GM21447 (cell line): Measurements from ENCODE around the gene KLRG1.

Experiments used
- ATAC-seq: cut with Tn5 transposase; IDR thresholded peaks from one replicate; pipeline ENCODE4 v1.9.1; 2021; ENCODE audit not compliant: unreplicated experiment

KLRG1 gene

GRCh38 chr12:8985213-8985754, 4.1 kb upstream of the KLRG1 start:
- no peak for ATAC-seq

DNA sequence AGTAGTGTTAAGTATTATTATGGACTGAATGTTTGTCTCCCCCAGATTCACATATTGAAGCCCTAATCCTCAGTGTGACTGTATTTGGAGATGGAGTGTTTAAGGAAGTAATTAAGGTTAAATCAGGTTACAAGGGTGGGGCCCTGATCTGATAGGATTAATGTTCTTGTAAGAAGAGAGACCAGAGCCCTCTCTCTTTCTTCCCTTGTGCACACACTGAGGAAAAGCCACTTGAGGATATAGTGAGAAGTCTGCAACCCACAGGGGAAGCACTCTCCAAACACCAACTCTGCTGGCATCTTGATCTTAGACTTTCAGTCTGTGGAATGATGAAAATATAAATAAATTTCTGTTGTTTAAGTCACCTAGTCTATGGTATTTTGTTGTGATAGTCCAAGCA, 2.2 kb upstream of the KLRG1 start:
- ATAC-seq: no peak

- no peak for ATAC-seq
These were observed 1.7 kb upstream of the KLRG1 start for GRCh38 chr12:8987685-8988084.

DNA sequence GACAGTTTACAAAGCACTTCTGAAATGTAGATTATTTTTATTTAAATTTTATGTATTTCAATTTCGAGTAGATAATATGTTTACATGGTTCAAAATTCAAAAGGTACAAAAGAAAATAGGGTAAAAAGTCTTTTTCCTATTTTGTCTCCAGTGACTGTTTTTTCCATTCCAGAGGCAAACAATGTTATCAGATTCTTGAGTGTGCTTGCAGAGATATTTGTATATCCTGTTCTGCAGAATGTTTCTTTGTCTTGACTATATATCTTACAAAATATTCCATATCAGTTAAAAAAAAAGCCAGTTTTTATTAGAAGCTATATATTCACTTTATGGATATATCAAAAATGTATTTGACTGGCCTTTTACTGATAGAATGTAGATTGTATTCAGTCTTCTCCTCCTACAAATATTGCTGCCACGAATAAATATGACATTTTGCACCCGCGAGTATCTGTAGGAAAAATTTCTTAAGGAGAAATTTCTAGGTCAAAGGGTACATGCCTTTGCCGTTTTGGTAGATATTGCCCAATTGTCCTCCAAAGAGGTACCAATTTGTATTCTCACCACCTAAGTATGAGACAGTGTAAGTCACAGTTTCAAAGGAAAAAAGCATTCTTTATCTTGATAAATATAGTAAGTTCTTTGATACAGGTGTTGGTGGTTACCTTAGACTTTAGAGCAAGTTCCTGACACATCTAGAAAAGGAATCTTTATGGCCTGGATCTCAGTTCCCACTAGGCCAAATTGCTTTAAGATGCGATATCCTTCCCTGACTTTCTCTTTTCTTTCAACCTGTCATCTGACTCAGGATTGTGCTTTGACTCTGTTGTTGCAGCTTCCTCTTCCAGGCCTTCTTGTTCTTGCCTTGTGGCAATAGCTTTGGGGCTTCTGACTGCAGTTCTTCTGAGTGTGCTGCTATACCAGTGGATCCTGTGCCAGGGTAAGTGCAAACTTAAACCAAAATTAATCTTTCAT, 2.3 kb downstream of the KLRG1 start:
- ATAC-seq: no peak

DNA sequence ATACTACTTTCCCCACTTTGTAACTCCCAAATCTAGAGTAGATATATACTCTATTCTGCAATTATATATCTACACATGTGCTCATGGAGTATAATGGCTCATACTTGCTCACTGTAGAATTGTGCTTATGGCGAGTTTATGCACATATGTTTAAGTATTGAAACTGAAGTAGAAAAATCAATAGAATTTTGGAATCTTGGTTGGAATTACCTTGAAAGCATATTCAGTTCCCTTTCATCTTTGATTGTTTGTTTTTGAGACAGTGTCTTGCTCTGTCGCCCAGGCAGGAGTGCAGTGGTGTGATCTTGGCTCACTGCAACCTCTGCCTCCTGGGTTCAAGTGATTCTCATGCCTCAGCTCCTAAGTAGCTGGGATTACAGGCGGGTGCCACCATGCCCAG, 4.5 kb downstream of the KLRG1 start:
- no peak for ATAC-seq

DNA sequence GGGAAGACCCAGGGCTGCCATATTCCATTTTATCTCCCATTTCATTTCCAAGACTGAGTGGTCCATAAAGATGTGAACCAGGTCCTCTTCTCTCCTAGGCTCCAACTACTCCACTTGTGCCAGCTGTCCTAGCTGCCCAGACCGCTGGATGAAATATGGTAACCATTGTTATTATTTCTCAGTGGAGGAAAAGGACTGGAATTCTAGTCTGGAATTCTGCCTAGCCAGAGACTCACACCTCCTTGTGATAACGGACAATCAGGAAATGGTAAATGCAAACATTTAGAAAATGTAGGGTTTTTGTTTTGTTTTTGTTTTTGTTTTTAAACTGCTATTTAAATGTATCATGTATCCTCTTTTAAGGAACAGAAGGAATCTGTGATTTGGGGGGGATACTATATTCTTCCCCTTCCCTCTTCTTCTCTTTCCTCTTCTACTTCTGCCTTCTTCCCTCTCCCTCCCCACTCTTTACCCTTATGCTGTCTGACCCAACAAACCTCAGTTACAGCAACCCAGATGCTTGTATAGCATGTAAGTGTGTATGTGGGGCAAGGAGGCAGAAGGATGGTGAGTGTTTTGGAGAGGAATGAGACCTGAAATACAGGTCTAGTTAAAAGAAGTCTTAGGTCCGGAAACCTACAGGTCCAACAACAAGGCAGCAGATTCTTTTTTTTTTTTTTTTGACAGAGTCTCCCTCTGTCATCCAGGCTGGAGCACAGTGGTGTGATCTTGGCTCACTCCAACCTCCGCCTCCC, 5.9 kb downstream of the KLRG1 start:
- ATAC-seq: no peak

DNA sequence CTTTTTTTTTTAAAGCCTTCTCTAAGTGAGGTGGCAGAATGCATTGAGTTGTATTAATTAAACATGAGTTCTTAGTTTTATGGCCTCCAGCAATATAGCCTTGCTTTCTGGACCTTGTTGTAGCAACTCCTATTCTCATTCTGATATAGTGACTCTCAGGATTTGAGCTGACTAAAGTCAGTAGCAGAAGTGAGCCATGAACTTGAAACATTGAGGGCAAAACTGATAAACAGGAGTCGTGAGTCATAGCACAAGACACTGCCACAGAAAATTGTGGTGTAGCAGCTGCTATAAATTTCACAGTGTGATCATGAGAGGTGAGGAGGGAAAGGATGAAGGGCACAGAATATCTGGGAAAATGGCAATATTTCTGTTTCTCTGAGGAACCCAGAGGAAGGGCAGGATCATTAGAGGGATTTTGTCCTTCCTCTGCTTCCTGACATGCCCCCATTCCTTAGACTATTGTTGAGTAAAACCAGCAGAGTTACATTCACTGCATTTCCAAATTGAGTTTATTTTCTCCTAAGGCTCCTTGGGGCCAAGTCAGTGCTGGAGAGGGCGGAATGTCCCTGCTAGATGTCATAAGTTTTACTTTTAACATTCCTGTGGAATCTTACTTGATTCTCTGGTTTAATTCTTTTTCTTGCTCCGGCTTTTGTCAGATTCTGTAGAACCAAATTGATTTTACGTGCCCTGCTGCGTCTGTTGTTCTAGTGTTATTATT, 7.5 kb downstream of the KLRG1 start:
- ATAC-seq: peak; percentile 98

DNA sequence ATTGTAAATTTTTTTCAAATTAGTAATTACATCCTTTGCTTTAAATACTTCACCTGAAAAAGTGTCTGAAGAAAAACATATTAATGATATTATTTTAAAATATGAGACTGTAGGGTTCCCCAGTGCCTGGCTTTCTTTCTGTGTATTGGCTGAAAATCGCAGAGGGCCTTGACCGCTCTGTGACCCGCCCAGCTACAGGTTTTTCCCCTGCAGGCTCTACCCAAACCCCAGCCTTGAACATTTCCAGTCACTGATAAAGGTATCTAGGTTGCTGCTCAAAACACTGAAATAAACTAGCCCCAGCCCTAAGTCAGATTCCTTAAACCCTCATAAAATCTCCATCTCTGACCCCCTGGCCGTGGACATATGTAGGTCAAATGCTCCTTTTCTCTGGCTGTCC, 11.9 kb downstream of the KLRG1 start:
- no peak for ATAC-seq

- ATAC-seq: no peak
These were observed 13.0 kb downstream of the KLRG1 start for GRCh38 chr12:9002335-9002734.

DNA sequence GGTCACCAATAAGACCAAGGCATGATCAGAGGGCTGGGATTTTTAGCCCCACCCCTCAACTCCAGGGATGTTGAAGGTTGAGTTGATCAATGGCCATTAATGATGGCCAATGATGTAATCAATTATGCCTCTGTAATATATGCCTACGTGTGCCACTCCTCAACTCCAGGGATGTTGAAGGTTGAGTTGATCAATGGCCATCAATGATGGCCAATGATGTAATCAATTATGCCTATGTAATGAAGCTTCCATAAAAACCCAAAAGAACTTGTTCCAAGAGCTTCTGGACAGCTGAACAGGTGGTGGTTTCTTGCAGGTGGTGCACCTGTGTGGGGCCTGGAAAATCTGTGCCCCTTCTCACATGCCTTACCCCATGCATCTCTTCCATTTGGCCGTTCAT, 33.2 kb downstream of the KLRG1 start:
- no peak for ATAC-seq

DNA sequence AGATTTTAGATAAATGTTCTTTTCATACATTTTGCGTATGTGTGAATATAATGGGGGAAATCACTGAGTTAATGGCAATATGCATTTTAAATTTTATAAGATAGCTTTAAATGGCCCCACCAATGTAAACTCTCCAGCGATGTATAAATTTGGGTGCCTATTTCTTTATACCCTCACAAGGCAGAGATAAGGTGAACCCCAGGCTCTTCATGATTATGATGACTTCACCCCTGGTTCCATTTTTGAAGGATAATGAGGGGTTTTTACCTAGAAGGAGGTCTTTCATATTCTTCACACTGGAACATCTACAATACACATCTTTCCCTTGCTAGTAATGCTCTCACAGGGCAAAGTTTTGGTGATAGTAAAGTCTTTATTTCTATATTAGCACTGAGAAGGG, 35.2 kb downstream of the KLRG1 start:
- ATAC-seq: no peak

DNA sequence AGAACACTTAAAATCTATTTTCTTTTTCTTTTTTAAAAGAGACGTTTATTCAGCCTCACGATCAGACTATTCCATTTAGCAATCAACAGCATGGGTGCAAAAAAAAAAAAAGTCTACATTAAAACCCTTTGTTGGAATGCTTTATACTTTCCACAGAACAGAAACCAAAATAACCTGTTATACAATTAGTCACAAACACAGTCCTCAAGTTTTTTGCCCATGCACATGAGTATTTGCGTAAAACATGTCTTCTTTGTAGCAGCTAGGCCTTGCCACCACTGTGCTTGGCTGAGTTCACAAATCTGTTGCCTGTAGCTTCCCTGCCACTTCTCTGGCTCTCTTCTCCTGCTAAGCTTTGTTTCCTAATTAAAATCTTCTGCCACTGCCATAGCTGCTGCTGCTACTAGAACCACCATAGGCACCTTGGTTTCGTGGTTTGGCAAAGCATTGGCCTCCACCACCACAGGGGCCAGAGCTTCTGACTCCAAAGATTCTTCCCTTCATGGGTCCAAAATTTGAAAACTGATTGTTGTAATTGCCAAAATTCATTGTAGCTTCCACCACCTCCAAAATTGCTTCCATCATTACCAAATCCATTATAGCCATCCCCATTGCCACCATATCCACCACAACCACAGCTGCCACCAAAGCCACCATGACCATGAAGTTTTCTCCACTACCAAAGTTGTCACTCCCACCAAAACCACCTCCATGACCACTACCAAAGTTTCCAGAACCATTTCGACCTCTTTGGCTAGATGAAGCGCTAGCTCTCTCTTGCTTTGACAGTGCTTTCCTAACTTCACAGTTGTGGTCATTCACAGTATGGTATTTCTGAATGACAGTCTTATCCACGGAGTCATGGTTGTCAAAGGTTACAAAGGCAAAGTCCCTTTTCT, 38.1 kb downstream of the KLRG1 start:
- ATAC-seq: no peak

- no peak for ATAC-seq
These were observed 41.4 kb downstream of the KLRG1 start for GRCh38 chr12:9030776-9031175.

- no peak for ATAC-seq
These were observed 43.0 kb downstream of the KLRG1 start for GRCh38 chr12:9032202-9032964.

- ATAC-seq: no peak
These were observed 44.0 kb downstream of the KLRG1 start for GRCh38 chr12:9033265-9033887.

DNA sequence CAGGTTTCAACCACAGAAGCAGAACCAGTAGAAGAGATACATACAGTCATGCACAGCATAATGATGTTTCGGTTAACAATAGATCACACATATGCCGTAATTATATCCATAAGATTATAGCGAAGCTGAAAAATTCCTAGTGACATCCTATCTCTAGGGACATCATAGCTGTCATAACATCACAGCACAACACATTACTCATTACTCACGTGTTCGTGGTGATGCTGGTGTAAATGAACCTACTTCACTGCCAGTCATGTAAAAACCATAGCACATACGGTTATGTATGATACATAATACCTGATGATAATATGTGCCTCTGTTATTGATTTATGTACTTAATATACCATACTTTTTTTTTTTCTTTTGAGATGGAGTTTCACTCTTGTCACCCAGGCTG, 44.7 kb downstream of the KLRG1 start:
- ATAC-seq: no peak

- ATAC-seq: no peak
These were observed 46.9 kb downstream of the KLRG1 start for GRCh38 chr12:9036227-9036626.

GRCh38 chr12:9037431-9037830, 48.1 kb downstream of the KLRG1 start:
- no peak for ATAC-seq

GRCh38 chr12:9039397-9039977, 50.1 kb downstream of the KLRG1 start:
- no peak for ATAC-seq
